Hematopoietic multipotent progenitor cell treated with erythropoietin and hydrocortisone succinate and interleukin-3 and kit ligand, for 6 days (in vitro differentiated cells): ENCODE results near the gene FREM2.

Source experiments
- DNase-seq: peaks from one replicate; pipeline ENCODE4 v3.0.0-alpha.2; 2015

FREM2 gene

GRCh38 chr13:38688674-38689073 is 1.8 kb downstream of the FREM2 start:
- no peak for DNase-seq

DNA sequence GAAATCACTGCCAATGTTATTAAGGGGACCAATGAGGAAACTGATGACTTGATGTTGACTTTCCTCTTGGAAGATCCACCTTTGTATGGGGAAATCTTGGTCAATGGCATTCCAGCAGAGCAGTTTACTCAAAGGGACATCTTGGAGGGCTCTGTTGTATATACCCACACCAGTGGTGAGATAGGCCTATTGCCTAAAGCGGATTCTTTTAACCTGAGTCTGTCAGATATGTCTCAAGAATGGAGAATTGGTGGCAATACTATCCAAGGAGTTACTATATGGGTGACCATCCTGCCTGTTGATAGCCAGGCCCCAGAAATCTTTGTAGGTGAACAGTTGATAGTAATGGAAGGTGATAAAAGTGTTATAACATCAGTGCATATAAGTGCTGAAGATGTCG is 3.4 kb downstream of the FREM2 start:
- DNase-seq, result no peak

GRCh38 chr13:38693168-38693567 is 6.3 kb downstream of the FREM2 start:
- DNase-seq, result no peak

- DNase-seq, result no peak
Measured at GRCh38 chr13:38693641-38694040, 6.8 kb downstream of the FREM2 start.

DNA sequence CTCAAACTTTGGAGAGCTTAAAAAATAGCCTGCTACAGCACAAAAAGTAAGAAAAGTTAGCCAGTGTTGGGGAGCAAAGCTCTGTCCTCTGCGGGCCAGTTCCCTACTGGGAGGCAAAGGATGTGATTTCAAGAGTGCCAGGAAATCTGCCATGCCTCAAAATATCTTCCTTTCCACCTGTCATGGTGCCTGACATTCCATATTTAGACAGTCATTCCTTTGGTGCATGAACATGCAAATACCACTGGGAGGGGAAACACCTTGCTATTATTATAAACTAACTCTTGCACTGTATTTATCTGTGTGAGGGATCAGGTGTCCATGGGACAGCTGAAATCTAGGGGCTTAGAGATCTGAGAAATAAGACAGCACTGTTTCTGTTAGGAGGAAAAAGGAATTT is 10.3 kb downstream of the FREM2 start:
- no peak for DNase-seq

DNA sequence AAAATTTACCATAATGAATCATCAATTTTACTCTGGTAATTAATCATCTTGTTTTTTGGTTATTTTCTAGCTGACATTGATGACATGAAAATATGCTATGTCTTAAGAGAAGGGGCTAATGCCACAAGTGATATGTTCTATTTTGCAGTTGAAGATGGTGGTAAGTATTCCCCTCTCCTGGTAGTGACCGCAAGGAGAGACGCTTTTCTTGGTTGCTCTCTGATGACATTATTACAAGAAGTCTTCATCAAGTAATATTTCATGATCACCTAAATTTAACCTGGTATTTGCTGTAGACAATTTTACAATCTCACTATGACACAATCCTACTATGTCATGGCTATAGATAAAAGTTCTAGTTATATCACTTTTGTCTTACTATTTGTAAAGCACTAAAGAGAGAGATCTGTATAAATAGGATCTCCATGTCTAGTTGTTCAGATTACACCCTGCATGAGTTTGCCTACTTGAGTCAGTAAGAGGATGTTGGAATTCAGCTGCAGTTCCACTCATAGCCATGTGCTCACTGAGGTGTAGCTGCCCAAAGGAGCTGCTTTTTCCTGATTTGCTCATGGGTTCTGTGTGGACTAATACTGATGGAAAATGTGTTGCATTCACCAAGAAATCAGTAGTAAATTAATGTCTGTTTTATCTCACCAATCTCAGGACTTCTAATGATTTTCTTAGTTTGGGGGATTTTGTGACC is 10.9 kb downstream of the FREM2 start:
- no peak for DNase-seq

- DNase-seq, result no peak
Measured at GRCh38 chr13:38700051-38700450, 13.2 kb downstream of the FREM2 start.

- DNase-seq, result no peak
Measured at GRCh38 chr13:38702669-38703068, 15.8 kb downstream of the FREM2 start.

DNA sequence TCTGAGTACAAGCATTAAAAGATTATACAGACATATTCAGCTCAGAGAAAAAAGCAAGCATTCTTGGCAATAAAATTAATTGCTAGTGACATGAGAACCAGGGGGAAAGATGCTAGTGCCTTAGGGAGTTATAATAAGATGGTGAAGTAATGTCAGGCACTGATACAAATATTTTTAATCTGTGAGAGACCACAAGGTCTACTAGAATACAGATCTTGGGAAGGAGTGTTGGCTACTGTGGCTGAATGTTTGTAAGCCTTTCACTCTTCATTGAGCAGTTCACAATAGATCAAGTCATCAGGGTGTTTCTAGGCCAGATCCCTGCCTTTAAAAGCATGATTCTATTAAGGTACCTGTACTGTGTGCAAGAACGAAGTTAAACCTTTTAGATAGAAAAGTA is 16.4 kb downstream of the FREM2 start:
- DNase-seq, result no peak

- DNase-seq, result no peak
Measured at GRCh38 chr13:38705365-38705764, 18.5 kb downstream of the FREM2 start.

- DNase-seq, result no peak
Measured at GRCh38 chr13:38707460-38707859, 20.6 kb downstream of the FREM2 start.

- no peak for DNase-seq
Measured at GRCh38 chr13:38713046-38713445, 26.2 kb downstream of the FREM2 start.

- DNase-seq, result no peak
Measured at GRCh38 chr13:38718374-38718773, 31.5 kb downstream of the FREM2 start.

DNA sequence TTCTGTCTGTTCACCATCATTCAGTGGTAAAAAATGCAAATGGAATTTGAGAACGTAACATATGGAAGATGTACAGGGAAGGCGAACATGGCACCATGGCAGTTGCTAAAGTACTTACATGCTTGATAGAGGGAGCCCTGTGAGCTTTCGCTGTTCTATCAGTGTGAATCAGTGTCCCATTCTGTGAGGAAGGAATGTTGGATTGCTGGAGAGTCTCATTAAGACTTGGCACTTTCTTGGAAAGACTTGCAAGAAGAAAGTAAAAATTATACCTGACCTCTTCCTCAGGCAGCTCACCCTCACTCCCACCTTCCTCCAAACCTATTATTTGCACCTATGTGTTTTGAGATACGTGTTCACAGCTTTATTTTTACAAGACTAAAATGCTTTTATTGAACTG is 43.5 kb downstream of the FREM2 start:
- DNase-seq, result no peak

DNA sequence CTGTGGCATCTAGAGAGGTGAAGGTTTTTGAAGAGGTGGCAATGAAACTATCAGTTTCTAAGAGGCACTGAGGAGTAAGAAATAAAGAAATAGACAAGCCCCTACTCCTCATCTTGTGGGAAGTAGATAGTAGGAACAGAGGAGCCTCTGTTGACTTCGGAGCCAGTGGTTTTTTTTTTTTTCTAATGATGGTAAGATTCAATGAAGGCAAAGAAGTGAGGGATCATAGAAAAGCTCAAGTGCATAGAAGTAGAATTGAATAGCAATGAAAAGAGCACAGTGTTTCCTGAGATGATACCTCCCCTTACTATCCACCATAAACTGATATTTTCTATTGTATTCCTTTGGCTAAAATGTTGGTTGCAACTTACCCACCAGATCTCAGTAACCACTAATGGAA is 46.3 kb downstream of the FREM2 start:
- DNase-seq, result no peak

DNA sequence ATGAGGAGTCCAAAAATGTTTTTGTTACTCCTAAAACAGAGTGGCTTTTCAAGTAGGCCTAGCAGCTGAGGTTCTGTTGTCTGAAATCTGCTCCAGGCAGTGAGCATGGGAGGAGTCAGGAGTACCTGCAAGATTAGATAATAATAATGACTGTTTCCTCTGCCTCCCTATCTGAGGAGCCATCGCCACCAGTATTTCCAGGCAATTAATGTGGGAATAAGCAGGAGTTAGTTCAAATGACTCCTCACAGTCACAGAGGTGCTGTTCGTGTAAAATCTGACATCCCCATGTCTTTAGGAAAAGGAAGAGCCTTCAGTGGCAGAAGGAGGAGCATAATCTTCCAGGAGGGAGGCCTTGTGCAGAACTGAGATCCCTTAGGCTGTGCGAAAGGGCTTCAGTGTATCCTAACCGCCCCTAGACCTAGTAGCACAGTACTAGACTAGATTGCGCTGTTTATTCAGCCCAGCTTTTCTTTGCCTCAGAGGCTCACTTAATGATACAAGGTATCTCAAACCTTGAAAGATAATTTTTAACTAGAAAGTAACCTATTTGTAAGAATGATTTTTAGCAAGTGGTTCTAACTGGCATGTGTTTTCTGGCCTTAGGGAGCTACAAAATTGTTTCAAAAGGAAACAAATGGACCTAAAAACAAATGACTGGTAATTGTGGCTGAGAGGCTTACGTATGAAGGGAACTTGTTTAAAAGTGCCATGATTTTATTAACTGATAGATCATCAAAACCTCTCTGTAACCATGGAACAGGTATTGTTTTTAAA is 49.0 kb downstream of the FREM2 start:
- DNase-seq, result no peak

GRCh38 chr13:38743466-38743865 is 56.6 kb downstream of the FREM2 start:
- no peak for DNase-seq

DNA sequence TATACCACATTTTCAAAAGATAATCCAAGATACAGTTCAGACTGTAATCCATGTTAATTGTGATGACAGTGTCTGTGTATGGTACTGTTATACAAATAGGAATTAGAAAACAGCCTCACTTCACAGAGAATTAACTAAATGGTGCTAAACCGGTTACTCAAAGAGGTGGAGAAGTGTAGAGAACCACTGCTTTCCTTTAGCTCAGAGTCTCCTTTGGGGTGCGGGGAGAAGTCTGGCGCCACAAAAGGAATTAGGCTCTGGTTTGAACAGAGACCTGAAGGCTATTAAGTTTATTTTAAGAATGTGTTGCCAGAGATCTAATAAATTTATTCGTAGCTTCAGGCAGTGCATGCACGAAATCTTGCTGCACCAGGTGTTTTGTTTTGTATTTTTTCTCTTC is 65.8 kb downstream of the FREM2 start:
- DNase-seq, result no peak

DNA sequence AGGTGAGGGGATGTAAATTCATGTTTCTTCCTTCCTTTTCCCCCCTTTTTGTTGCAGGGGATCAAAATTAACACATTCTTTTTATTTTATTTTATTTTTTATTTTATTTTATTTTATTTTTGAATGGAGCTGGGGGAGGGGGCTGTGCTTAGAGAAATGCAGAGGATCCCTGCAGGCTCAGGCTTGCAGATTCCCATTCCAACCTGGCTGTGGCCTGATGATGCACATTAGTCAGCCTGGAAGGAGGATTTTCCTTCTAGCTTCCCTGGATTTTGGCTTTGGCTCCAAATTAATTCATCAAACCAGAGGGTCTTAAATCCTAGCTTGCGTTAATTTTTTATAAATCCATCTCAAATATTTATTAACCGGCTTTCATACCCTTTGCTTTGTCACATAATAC is 67.0 kb downstream of the FREM2 start:
- no peak for DNase-seq

- no peak for DNase-seq
Measured at GRCh38 chr13:38755793-38756192, 68.9 kb downstream of the FREM2 start.

DNA sequence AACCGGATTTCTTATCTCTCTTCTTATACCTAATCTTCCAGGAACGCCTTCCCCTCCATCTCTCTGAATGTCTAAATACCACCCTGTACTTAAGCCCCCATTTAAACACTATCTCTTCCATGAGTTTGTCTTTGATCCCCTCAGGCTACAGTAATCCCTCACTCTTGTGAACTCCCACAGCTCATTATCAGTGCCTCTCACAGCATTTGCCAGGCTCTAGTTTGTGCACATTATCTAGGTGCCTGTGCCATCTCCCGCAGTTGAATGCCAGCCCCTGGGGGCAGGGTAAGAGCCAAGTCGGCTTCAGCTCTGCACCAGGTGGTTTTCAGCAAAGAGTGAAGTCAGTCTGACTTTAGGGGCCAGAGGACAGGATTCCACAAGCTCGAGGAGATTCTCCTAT is 71.4 kb downstream of the FREM2 start:
- no peak for DNase-seq

GRCh38 chr13:38759390-38759789 is 72.5 kb downstream of the FREM2 start:
- DNase-seq, result no peak

- peak; percentile 53 for DNase-seq
Measured at GRCh38 chr13:38763446-38764381, 76.8 kb downstream of the FREM2 start.

DNA sequence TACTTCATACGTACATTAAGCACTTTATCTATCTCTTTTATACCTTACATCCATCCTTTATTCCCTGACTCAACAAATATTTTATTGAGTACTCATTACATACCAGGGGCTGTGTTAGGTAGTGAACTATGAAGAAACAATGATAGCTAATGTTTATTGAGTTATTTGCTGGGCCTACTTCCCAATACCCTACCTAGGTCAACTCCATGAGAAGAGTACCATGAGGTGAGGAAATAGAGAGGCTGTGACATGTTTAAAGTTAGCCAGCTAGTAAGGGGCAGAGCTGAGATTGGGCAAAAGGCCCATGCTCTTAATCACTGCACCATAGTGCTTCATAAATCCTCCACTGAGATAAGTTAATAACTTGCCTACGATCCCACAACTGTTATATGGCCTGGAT is 79.9 kb downstream of the FREM2 start:
- no peak for DNase-seq
